AG09309 (cell line): ENCODE results near the gene WDFY3.

Source experiments
- DNase-seq: peaks from one replicate; pipeline ENCODE4 v3.0.0-alpha.2; 2010; ENCODE audit warnings: low read depth
- H3K4me3 ChIP-seq: 2 replicates; pipeline ENCODE4 v1.5.1; 2011; ENCODE audit warnings: mild to moderate bottlenecking, low read depth, low read length, moderate library complexity; ENCODE audit not compliant: control insufficient read depth
- TF ChIP-seq, protein P1 (sequence below): IDR thresholded peaks from 2 replicates; pipeline ENCODE4 v1.5.1; 2011; ENCODE audit warnings: mild to moderate bottlenecking, low read depth, low read length, inconsistent platforms; ENCODE audit not compliant: insufficient read depth, control insufficient read depth; ENCODE audit errors: missing control alignments

The WDFY3 gene

DNA sequence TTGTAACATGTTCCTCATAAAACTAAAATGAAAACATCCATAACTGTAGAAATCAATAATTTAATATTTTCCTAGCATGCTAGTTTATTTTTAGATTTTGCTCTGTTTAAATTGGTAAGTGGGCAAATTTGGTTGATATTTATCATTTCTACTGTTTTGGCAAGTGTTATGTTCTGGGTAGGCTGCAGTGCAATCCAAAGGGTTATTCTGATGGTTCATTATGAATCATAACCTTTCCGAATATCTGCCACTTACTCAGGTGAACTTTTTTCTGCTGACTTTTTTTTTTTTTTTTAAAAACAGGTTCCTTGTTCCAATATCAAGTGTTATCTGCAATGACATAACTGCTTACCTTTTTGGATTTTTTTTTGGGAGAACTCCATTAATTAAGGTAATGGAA is 331.5 kb downstream of the WDFY3 start:
- TF ChIP-seq, protein P1, sequence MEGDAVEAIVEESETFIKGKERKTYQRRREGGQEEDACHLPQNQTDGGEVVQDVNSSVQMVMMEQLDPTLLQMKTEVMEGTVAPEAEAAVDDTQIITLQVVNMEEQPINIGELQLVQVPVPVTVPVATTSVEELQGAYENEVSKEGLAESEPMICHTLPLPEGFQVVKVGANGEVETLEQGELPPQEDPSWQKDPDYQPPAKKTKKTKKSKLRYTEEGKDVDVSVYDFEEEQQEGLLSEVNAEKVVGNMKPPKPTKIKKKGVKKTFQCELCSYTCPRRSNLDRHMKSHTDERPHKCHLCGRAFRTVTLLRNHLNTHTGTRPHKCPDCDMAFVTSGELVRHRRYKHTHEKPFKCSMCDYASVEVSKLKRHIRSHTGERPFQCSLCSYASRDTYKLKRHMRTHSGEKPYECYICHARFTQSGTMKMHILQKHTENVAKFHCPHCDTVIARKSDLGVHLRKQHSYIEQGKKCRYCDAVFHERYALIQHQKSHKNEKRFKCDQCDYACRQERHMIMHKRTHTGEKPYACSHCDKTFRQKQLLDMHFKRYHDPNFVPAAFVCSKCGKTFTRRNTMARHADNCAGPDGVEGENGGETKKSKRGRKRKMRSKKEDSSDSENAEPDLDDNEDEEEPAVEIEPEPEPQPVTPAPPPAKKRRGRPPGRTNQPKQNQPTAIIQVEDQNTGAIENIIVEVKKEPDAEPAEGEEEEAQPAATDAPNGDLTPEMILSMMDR: no peak
- no peak overlapping the region for H3K4me3 ChIP-seq
- DNase-seq: no peak

DNA sequence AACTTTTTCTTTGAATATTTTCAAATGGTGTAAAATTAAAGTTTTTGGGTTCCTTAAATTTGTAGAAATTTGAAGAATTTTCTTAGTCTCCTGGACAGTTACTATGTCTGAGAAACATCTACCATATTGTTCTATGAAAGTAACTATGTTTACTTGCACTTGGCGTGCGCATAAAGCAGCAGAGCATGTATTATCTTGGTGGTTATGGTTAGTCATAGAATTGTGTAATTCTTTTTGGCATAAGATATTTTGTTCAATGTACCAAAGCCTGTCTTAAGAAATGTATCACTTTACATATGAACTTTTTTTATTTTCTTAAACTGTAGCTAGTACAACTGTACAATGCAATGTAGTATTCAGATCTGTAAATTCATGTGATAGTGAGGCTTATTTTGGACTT is 334.4 kb downstream of the WDFY3 start:
- H3K4me3 ChIP-seq: no peak overlapping the region
- TF ChIP-seq, protein P1: no peak
- peak; percentile 69 for DNase-seq

DNA sequence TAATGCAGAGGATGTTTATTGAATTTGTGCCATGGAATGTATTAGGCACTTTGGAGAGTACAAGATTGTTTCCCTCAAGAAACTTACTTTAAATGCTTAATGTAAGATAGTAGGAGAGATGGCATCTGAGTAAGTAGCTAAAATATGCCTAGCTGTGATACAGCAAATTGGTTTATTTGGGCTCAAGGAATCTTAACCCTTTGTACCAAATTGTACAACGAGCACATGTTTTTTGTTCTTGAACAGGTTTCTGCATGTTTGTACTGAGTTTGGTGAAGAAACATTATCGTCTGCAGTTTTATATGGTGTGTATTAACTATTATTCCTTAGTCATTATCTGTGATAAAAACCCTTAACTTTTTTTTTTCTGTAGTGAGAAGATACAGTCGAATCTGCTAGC is 334.9 kb downstream of the WDFY3 start:
- TF ChIP-seq, protein P1: no peak
- no peak overlapping the region for H3K4me3 ChIP-seq
- DNase-seq: peak; percentile 1

DNA sequence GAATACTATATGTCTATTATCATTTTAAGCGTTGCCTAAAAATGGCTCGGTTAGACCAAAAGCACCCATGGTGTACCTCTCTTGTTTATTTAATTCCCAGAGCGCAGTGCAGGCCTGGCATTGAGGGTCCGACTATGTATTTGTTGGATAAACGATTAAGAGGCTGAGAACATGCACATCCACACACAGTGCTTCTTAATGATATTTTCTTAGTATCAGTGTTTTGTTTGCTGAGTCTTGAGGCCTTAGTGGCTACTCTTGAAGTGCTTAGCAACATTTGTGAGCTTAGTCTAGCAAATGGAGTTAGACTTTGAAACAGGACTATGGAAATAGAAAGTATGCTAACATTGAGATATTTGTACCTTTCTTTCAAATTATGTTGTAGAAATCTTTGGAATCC is 339.8 kb downstream of the WDFY3 start:
- no peak for DNase-seq
- H3K4me3 ChIP-seq: no peak overlapping the region
- TF ChIP-seq, protein P1: no peak

DNA sequence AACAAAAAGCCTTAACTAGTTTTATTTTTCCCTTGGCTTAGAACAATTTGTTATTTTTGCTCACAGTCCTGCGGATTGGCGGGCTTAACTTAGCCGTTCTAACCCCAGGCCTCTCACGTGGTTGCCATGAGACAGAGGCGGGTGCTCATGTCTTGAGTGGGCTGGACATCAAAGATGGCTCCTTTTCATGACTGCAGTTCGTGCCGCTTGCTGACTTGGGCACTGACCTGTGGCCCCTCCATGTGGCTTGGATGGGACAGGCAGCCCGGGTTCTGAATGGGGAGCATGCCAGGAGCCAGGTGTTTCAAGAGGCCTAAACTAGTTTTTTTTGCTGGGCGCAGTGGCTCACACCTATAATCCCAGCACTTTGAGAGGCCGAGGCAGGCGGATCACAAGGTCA is 342.8 kb downstream of the WDFY3 start:
- H3K4me3 ChIP-seq: no peak overlapping the region
- TF ChIP-seq, protein P1: no peak
- DNase-seq: no peak

DNA sequence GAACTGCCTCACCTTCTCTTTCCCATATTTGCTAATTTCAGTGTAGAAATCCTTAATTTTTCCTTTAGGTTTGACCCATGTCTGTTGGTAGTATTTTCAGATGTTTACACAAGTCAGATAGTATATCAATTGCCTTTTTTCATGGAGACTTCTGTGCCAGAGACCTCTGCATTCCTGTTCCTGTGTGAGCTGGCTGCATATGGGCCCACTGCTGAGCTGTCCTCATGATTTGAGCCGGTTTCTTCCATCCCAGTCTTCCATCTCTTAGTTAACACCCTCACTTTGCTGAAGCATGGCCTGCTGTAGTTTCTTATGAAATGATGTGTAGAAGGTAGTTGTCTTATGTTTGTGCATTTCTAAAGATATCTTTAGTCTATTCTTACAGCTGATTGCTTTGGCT is 343.5 kb downstream of the WDFY3 start:
- H3K4me3 ChIP-seq: no peak overlapping the region
- DNase-seq: no peak
- TF ChIP-seq, protein P1: no peak
